Thyroid gland (tissue), 4 donors: ENCODE data around the gene WDCP. TPM values are rescaled to one million over a fixed set of nuclear protein-coding genes. Genes with fewer than 3 reads are reported as not detected.
"Not testable (repeated sequence)": the region's sequence is repeated elsewhere in the genome, so short reads cannot be mapped to it uniquely, and the experiment has no call there.

Experiments
- DNase-seq, 2 donors: peaks; one replicate each; pipeline ENCODE4 v3.0.0-alpha.2; 2019
- H3K27ac ChIP-seq, 3 donors: fragments of 200-600 bp; sonication (generic); 1 replicate in 2 of 3; 2 replicates in 1 of 3; pipeline ENCODE4 v1.5.1; 2016 to 2019; ENCODE audit warnings: mild to moderate bottlenecking in 1 of 3, moderate library complexity in 1 of 3
- H3K27me3 ChIP-seq: fragments of 200-600 bp; sonication (generic); one replicate; pipeline ENCODE4 v1.5.1; 2019
- H3K36me3 ChIP-seq, 2 donors: fragments of 200-600 bp; sonication (generic); one replicate each; pipeline ENCODE4 v1.5.1; 2016 to 2019
- H3K4me1 ChIP-seq, 2 donors: fragments of 200-600 bp; sonication (generic); one replicate each; pipeline ENCODE4 v1.5.1; 2017 to 2019
- H3K4me3 ChIP-seq, 3 donors: fragments of 200-600 bp; sonication (generic); replicated peaks in 1 of 3; 1 replicate in 2 of 3; 2 replicates in 1 of 3; pipeline ENCODE4 v1.5.1; 2016; ENCODE audit warnings: mild to moderate bottlenecking in 1 of 3
- H3K9me3 ChIP-seq: fragments of 200-600 bp; sonication (generic); one replicate; pipeline ENCODE4 v1.5.1; 2017
- POLR2A ChIP-seq, 2 donors: fragments of 450-650 bp; IDR thresholded peaks; one replicate each; pipeline ENCODE4 v1.6.1; 2017; ENCODE audit warnings: antibody characterized with exemption in 2 of 2, mild to moderate bottlenecking in 2 of 2, moderate library complexity in 1 of 2
- WGBS, 2 donors: methylation state at CpG; one replicate each; pipeline ENCODE4 v1.1.5; 2017; 5-methylcytosine and 5-hydroxymethylcytosine counted together
- intact Hi-C: fragments of 100-400 bp; cut with DNase I; formaldehyde crosslinking; loops from one replicate; pipeline ENCODE4 v1.15.1; 2023
- total RNA-seq, 4 donors: library from RNA; depleted of rRNA; stranded (reverse); fragments of >200 nt; gene quantifications; one replicate each; pipeline ENCODE4 v1.2.3, GENCODE V29; 2016
- TF ChIP-seq, protein P1 (sequence below), 6 experiments: fragments of 200-600 bp in 3 of 6; fragments of 450-650 bp in 3 of 6; sonication (generic) in 3 of 6; IDR thresholded peaks; one replicate each; pipeline ENCODE4 v1.5.1; 2016 to 2019; ENCODE audit warnings: antibody characterized with exemption in 6 of 6, mild to moderate bottlenecking in 2 of 6, inconsistent platforms in 1 of 6, moderate library complexity in 1 of 6

WDCP gene
- total RNA-seq, 4 donors from 2014 or later = 3.0 to 6.0 (median 4.6) TPM

DNA sequence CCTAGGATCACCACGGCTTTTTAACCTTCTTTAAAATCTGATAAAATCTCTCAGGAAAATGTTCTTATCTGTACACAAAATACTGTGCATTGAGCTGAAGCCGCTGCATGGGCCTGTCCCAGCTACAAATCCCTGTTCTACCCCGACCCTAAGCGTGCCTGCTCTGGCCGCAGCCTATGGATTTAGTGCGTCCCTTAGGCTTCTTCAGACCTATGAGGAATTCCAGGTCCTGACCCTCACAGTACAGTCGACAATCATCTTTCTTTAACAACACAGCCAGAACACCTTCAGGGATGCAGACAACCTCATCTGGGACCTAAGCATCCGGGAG is 477 bp upstream of the WDCP start:
- Histone ChIP-seq H3K36me3 (no peaks in the 10 kb centered on the region), H3K4me3 (peak overlapping the region in 1 of 3 donors; percentile 4), H3K4me1 (peaks cover 8 to 18% of the 10 kb centered on the region in 2 donors), H3K9me3 (no peaks in the 10 kb centered on the region), H3K27ac (no peak overlapping the region), H3K27me3 (no peaks in the 10 kb centered on the region)
- TF ChIP-seq, protein P1, sequence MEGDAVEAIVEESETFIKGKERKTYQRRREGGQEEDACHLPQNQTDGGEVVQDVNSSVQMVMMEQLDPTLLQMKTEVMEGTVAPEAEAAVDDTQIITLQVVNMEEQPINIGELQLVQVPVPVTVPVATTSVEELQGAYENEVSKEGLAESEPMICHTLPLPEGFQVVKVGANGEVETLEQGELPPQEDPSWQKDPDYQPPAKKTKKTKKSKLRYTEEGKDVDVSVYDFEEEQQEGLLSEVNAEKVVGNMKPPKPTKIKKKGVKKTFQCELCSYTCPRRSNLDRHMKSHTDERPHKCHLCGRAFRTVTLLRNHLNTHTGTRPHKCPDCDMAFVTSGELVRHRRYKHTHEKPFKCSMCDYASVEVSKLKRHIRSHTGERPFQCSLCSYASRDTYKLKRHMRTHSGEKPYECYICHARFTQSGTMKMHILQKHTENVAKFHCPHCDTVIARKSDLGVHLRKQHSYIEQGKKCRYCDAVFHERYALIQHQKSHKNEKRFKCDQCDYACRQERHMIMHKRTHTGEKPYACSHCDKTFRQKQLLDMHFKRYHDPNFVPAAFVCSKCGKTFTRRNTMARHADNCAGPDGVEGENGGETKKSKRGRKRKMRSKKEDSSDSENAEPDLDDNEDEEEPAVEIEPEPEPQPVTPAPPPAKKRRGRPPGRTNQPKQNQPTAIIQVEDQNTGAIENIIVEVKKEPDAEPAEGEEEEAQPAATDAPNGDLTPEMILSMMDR (IDR thresholded peaks at IDR 0.05) = no peak
- no peak for TF ChIP-seq POLR2A (IDR thresholded peaks at IDR 0.05)
- no peak for DNase-seq
- 49 to 56% methylated on average over 8 of the region's 8 CpGs for WGBS, 2 donors
- intact Hi-C loops = no loop called here

DNA sequence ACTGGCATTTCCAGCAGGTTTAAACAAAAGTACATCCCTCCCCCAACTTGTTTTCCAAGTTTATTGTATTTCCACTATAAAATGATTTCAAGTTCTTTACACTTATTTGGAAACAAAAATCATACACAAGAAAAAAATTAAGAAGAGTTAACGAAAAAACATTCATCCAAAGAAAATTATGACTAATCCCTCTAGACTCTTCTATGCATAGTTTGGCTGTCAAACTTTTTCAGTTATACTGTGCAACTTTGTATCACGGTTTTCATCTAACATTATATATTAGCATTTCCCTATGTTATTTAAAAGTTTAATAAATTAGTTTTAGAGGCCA is 627 bp downstream of the WDCP start:
- peak overlapping the region in 2 of 3 donors; percentile 19 to 52 for H3K4me3 ChIP-seq
- DNase-seq = no peak
- no peaks in the 10 kb centered on the region for H3K9me3 ChIP-seq
- no peaks in the 10 kb centered on the region for H3K36me3 ChIP-seq
- WGBS, 2 donors = 5 to 9% methylated on average over 2 of the region's 2 CpGs
- intact Hi-C loops = no loop called here
- peaks cover 8 to 18% of the 10 kb centered on the region in 2 donors for H3K4me1 ChIP-seq
- TF ChIP-seq, protein P1 (IDR thresholded peaks at IDR 0.05) = no peak
- no peak for TF ChIP-seq POLR2A (IDR thresholded peaks at IDR 0.05)
- no peak overlapping the region for H3K27ac ChIP-seq
- H3K27me3 ChIP-seq = no peaks in the 10 kb centered on the region

DNA sequence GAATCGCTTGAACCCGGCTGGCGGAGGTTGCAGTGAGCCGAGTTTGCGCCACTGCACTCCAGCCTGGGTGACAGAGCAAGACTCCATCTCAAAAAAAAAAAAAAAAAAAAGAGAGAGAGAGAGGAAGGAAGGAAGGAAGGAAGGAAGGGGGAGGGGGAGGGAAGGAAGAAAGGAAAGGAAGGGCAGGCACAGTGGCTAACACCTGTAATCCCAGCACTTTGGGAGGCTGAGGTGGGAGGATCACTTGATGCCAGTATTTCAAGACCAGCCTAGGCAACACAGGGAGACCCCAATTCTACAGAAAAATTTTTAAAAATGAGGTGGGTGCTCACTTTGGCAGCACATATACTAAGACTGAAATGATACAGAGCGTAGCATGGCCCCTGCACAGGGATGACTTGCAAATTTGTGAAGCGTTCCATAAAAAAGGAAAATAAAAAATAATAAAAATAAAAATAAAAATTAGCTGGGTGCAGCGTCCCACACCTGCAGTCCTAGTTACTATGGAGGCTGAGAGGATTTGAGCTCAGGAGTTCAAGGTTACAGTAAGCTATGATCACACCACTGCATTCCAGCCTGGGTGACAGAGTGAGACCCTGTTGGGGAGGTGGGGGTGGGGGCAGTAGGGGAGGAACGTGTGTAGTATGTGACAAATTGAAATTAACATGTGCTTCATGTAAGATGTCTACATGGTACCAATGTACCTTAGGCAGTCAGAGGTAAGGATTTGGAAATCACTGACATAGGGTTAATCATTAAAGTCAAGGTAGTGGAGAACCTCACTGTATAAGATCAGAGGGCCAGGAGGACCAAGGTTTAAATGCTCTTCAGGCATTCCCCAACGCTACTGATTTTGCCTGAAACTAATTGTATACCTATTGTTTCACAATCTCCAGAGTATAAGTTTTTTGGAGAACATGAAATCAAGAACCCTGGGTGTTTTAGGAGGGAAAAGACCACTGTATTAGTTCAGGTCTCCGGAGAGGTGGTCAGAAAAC is 1.4 kb downstream of the WDCP start:
- WGBS, 2 donors = 85 to 87% methylated on average over 11 of the region's 11 CpGs

DNA sequence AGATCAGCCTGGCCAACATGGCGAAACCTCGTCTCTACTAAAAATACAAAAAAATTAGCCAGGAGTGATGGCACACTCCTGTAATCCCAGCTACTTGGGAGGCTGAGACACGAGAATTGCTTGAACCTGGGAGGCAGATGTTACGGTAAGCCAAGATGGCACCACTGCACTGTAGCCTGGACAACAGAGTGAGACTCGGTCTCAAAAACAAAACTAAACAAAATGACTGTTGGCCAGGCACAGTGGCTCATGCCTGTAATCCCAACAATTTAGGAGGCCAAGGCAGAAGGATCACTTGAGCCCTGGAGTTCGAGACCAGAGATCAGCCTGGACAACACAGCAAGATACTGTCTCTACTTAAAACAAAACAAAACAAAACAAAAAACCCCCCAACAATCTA is 4.1 kb downstream of the WDCP start:
- H3K9me3 ChIP-seq, H3K27me3 ChIP-seq, DNase-seq, H3K27ac ChIP-seq, H3K4me3 ChIP-seq, H3K4me1 ChIP-seq, intact Hi-C loops: not testable (repeated sequence)
- 96 to 97% methylated on average over 6 of the region's 6 CpGs for WGBS, 2 donors
- peaks cover 8 to 12% of the 10 kb centered on the region in 2 donors for H3K36me3 ChIP-seq

More for the DNA sequence above, 1.4 kb downstream of the WDCP start:
- peak overlapping the region in 1 of 3 donors; percentile 52 for H3K4me3 ChIP-seq
- no peak overlapping the region for H3K27ac ChIP-seq
- H3K36me3 ChIP-seq = no peaks in the 10 kb centered on the region
- intact Hi-C loops = no loop called here
- H3K4me1 ChIP-seq = peaks cover 8 to 18% of the 10 kb centered on the region in 2 donors
- H3K9me3 ChIP-seq = no peaks in the 10 kb centered on the region
- TF ChIP-seq, protein P1 (IDR thresholded peaks at IDR 0.05) = no peak
- no peak for TF ChIP-seq POLR2A (IDR thresholded peaks at IDR 0.05)
- H3K27me3 ChIP-seq = no peaks in the 10 kb centered on the region
- DNase-seq = no peak

DNA sequence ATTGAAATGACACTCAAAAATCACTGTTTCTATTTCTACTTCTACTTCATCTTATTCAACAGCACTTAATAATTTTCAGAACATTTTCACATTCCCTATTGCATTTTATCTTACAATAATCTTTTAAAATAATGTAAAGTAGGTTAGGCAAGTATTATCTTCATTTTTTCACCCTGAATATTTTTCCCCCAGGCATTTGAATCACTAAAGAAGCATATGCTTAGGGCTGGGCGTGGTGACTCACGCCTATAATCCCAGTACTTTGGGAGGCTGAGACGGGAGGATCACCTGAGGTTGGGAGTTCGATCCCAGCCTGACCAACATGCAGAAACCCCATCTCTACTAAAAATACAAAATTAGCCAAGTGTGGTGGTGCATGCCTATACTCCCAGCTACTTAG is 6.7 kb downstream of the WDCP start:
- DNase-seq = no peak
- Histone ChIP-seq H3K27me3 (no peaks in the 10 kb centered on the region), H3K4me1 (no peaks in the 10 kb centered on the region), H3K27ac (no peak overlapping the region), H3K36me3 (peaks cover 12 to 13% of the 10 kb centered on the region in 2 donors), H3K4me3 (no peak overlapping the region), H3K9me3 (no peaks in the 10 kb centered on the region)
- TF ChIP-seq, protein P1 (IDR thresholded peaks at IDR 0.05) = no peak
- TF ChIP-seq POLR2A (IDR thresholded peaks at IDR 0.05) = no peak
- intact Hi-C loops = no loop called here
- WGBS, 2 donors = 92 to 97% methylated on average over 4 of the region's 4 CpGs
